Fibroblast of mammary gland (primary cell): ENCODE data around the gene PTGER1.
A peak's percentile ranks its signal among the peaks of the same experiment; 100 is the strongest.

Experiments used
- DNase-seq: peaks from one replicate; pipeline ENCODE4 v3.0.0-alpha.2; 2010; ENCODE audit warnings: low read depth
- H3K4me3 ChIP-seq: 2 replicates; pipeline ENCODE4 v1.5.1; 2011; ENCODE audit warnings: low read depth, mild to moderate bottlenecking, low read length, moderate library complexity; ENCODE audit not compliant: control insufficient read depth
- TF ChIP-seq, protein P1 (sequence below): conservative IDR thresholded peaks from 2 replicates; pipeline ENCODE4 v1.5.1; 2011; ENCODE audit warnings: low read depth, low read length, inconsistent platforms; ENCODE audit not compliant: control insufficient read depth, insufficient read depth

PTGER1 gene, protein sequence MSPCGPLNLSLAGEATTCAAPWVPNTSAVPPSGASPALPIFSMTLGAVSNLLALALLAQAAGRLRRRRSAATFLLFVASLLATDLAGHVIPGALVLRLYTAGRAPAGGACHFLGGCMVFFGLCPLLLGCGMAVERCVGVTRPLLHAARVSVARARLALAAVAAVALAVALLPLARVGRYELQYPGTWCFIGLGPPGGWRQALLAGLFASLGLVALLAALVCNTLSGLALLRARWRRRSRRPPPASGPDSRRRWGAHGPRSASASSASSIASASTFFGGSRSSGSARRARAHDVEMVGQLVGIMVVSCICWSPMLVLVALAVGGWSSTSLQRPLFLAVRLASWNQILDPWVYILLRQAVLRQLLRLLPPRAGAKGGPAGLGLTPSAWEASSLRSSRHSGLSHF

DNA sequence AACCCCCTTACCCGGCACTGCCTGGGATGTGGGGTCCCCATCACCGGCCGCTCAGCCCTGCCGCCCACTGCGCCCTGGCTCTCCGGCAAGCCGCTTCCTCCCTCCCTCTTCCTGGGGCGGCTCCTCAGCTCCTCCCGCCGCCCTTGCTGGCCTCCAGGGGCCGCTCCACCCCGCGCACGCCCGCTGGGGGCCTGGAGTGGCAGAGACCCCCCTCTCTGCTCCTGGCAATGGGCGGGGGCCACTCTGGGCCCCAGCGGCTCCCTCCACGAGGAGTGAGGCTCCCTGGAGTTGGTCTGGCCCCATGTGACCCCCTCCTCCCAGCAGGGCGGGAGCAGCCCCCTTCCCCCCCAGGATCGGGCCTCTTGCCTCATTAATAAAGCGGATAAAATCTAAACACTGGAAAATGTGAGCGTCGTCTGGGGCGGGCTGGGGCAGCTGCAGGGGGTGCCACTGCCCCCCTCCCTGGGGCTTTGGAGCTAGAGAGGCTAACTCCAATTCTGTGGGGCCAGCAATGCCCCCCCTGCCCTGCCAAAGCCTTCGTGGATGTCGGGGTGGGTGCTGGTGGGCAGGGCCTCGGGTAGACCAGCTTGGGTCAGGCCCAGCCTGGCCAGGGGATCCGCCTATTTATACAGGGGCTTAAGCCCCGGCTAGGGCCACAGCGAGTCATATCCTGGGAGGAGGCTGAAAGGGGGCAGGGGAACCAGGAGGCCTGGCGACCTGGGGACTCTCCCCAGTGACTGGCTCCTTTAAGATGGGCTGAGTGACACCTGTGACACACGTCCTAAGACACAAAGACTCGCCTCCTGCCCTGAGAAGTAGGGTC is at the start of gene PTGER1:
Gene PTGER1, minus strand, starts transcription at position 104 of the 823 bp plus-strand sequence. CDS start 1,034 bp downstream, outside the sequence.
- H3K4me3 ChIP-seq: peak within 1 kb of the TSS; percentile 2
- peak; percentile 47 for DNase-seq
- TF ChIP-seq, protein P1, sequence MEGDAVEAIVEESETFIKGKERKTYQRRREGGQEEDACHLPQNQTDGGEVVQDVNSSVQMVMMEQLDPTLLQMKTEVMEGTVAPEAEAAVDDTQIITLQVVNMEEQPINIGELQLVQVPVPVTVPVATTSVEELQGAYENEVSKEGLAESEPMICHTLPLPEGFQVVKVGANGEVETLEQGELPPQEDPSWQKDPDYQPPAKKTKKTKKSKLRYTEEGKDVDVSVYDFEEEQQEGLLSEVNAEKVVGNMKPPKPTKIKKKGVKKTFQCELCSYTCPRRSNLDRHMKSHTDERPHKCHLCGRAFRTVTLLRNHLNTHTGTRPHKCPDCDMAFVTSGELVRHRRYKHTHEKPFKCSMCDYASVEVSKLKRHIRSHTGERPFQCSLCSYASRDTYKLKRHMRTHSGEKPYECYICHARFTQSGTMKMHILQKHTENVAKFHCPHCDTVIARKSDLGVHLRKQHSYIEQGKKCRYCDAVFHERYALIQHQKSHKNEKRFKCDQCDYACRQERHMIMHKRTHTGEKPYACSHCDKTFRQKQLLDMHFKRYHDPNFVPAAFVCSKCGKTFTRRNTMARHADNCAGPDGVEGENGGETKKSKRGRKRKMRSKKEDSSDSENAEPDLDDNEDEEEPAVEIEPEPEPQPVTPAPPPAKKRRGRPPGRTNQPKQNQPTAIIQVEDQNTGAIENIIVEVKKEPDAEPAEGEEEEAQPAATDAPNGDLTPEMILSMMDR: no peak

DNA sequence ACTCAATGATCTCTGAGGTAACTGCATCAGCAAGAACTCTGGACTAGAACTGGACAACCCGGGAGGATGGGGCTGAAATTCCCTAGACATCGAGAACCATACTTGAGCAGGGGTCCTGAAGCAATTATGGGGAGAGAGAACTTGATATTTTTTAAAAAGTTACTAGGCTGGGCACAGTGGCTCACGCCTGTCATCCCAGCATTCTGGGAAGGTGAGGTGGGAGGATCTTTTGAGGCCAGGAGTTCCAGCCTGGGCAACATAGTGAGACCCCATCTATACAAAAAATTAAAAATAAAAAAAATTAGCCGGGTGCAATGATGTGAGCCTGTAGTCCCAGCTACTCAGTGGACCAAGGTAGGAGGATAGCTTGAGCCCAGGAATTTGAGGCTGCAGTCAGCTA is 45.4 kb upstream of the PTGER1 start:
- no peak overlapping the region for H3K4me3 ChIP-seq
- TF ChIP-seq, protein P1: no peak
- DNase-seq: no peak

DNA sequence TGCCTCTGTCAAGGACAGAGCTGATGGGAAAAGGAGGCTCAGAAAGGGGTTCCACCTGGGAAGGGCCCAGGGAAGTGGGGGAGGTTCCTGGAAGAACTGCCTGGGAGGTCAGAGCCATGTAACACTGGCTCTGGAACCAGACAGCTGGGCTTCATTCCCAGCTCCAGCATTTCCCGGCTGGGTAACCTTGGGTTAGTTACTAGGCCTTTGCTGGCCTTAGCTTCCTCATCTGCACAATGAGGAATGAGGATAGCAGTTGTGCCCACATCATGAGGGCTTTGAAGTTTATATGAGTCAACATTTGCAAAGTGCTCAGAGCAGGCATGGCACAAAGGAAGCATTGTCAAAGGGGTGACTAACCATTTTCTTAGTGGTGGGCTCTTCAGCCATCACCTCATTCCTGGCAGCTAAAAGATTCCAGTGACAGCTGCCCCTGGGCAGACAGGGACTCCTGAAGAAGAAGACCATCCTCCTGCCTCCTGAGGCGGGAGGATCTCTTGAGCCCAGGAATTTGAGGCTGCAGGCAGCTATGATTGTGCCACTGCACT is 44.8 kb upstream of the PTGER1 start:
- no peak overlapping the region for H3K4me3 ChIP-seq
- TF ChIP-seq, protein P1: no peak
- peak; percentile 60 for DNase-seq

DNA sequence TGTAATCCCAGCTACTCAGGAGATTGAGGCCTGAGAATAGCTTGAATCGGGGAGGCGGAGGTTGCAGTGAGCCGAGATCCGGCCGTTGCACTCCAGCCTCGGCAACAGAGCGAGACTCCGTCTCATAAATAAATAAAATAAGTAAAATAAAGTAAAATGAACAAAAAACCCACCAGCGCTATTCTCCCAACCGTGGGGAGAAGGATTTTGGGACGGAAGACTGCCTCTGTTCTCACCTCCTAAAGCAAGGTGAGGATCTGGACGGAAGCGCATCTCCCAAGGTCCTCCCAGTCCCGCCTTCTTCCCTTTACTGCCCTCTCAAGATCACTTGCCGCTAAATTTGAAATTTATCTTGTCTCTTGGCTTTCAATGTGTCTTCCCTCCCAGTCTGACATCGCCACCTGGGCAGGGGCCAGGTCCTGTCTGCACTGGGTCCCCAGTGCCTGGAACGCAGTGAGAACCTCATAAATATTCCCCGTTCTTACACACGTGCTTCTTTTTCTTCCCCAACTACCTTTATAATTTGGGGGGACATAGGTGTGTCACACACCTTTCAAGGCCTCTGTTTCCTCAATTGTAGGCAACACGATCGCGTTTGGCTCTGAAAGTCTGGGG is 44.2 kb upstream of the PTGER1 start:
- no peak for DNase-seq
- TF ChIP-seq, protein P1: no peak
- H3K4me3 ChIP-seq: no peak overlapping the region

DNA sequence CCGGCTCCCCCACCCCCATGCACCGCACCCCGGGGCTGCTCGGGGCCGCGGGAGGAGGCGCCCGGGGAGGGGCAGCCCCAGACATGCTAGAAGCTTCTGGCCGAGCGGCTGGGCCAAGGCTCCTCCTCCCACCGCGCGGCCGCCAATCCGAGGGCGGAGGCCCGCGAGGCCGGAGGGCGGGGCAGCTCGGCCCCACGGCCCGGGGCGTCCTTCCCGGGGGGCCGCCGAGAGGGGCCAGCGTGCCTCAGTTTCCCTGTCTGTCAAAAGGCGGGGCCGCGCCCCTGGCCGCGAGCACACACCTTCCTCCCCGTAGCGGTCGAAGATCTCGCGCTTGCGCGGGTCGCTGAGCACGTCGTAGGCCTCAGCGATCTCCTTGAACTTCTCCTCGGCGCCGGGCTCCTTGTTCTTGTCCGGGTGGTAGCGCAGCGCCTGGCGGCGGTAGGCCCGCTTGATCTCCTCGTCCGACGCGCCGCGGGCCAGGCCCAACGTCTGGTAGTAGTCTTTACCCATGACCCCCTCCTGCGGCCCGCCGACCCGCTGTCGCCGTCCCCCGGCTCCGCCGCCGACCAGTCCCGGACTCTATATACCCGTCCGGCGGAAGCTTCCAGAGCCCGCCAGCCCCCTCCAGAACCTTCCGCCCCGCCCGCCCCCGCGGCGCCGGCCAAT is 42.8 kb upstream of the PTGER1 start, which contains the start of gene DNAJB1:
Gene DNAJB1, minus strand, starts transcription at position 558 of the 666 bp plus-strand sequence. Its CDS starts 48 bp downstream, at position 510.
- TF ChIP-seq, protein P1: no peak
- peak; percentile 62 for DNase-seq

DNA sequence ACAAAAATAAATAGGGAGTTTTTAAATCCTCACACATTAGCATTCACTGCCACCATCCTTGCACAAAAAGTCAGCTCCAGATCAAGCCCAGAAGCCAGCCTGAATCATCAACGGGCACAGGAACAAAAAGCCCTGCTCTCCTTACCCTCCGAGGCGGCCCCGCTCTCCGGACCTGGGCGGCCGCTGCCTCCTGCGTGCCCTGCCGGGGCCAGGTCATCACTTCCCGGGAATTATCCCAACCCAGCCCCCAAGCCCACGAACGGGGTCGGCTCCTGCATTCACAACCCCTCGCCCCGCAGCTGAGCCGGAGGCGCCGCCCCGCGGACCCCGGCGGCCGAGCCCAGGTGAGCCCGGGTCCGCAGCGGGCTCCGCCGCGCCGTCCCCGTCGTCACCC is 42.3 kb upstream of the PTGER1 start:
- TF ChIP-seq, protein P1: no peak
- peak overlapping the region; percentile 76 for H3K4me3 ChIP-seq
- DNase-seq: no peak

More for the DNA sequence above, 42.8 kb upstream of the PTGER1 start, which contains the start of gene DNAJB1:
- H3K4me3 ChIP-seq: peak within 1 kb of the TSS; percentile 76
